Measurements from ENCODE around the gene NPSR1. TPM values are rescaled to one million over a fixed set of nuclear protein-coding genes. Genes with fewer than 3 reads are reported as not detected.

The NPSR1 gene
- polyA plus RNA-seq, 1 experiment: not detected

DNA sequence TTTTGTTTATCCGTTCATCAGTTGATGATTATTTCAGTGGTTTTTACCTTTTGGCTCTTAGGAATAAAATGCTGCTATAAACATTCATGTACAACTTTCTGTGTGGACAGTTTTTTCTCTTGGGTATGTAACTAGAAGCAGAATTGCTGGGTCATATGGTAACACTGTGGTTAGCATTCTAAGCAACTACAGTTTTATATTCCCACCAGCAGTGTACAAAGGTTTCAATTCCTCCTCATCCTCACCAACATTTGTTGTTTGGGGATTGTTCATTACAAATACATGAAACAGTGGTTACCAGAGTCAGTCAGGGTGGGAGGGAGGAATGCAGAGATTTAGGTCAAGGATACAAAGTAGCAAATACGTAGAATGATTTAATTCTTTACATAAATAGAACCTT, 97.0 kb downstream of the NPSR1 start:
- TF ChIP-seq, protein P1, sequence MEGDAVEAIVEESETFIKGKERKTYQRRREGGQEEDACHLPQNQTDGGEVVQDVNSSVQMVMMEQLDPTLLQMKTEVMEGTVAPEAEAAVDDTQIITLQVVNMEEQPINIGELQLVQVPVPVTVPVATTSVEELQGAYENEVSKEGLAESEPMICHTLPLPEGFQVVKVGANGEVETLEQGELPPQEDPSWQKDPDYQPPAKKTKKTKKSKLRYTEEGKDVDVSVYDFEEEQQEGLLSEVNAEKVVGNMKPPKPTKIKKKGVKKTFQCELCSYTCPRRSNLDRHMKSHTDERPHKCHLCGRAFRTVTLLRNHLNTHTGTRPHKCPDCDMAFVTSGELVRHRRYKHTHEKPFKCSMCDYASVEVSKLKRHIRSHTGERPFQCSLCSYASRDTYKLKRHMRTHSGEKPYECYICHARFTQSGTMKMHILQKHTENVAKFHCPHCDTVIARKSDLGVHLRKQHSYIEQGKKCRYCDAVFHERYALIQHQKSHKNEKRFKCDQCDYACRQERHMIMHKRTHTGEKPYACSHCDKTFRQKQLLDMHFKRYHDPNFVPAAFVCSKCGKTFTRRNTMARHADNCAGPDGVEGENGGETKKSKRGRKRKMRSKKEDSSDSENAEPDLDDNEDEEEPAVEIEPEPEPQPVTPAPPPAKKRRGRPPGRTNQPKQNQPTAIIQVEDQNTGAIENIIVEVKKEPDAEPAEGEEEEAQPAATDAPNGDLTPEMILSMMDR (IDR thresholded peaks at IDR 0.05; ENCODE audit: low read depth, low read length): no peak

DNA sequence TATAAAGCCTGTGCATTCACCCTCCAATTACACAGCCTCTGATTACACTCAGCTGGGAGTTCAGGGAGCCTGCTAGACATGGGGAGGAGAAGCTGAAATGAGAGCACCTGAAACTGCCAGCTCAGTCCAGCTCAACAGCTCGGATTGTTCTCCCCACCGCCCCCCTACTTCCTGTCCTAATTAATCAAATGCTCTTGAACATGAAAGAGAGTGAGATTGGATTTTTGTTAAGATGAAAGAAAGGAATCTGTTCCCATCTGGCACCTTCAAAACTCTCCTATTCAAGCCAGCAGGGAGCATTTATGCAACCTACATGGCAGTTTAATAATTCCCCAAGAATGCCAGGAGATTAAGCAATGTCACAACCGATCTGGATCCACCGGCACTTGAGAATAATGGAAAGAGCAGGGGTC, 98.0 kb downstream of the NPSR1 start:
- H3K4me3 ChIP-seq (ENCODE audit: low read depth, low read length): no peak overlapping the region
- POLR2A ChIA-PET: no interaction called here
- no peaks in the 10 kb centered on the region for H3K9me3 ChIP-seq (ENCODE audit: control insufficient read depth, insufficient read depth, low read length)
- H3K27me3 ChIP-seq (ENCODE audit: control insufficient read depth, insufficient read depth, low read length): no peaks in the 10 kb centered on the region
- TF ChIP-seq, protein P1 (IDR thresholded peaks at IDR 0.05; ENCODE audit: low read depth, low read length): no peak
- H3K27ac ChIP-seq (ENCODE audit: low read depth, low read length): no peak overlapping the region
- CTCF ChIA-PET: no interaction called here
- no peak for DNase-seq (ENCODE audit: low read depth, low spot score)

More for the DNA sequence above, 97.0 kb downstream of the NPSR1 start:
- ChIA-PET POLR2A (no interaction called here), CTCF (no interaction called here)
- no peaks in the 10 kb centered on the region for H3K27me3 ChIP-seq (ENCODE audit: control insufficient read depth, insufficient read depth, low read length)
- DNase-seq (ENCODE audit: low read depth, low spot score): no peak
- no peak overlapping the region for H3K4me3 ChIP-seq (ENCODE audit: low read depth, low read length)
- H3K9me3 ChIP-seq (ENCODE audit: control insufficient read depth, insufficient read depth, low read length): no peaks in the 10 kb centered on the region
- H3K27ac ChIP-seq (ENCODE audit: low read depth, low read length): no peak overlapping the region

DNA sequence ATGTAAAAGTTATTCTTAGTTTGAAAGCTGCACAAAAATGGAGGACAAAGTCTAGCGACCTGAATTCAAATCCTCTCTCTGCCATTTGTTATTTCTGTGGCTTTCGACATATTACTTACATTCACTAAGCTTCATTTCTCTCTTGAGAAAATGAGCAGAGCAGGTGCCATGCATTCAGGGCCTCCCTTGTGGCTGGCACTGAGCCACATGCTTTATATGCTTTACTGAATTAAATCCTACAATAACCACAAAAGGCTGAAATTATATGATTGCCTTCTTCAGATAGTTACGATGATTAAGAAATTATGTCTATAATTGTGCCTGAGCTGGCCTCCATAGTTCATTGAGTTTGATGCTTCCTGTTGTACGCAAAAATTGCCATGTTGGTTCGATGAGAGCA, 98.7 kb downstream of the NPSR1 start:
- no peak for DNase-seq (ENCODE audit: low read depth, low spot score)
- Histone ChIP-seq H3K9me3 (ENCODE audit: control insufficient read depth, insufficient read depth, low read length) (no peaks in the 10 kb centered on the region), H3K27me3 (ENCODE audit: control insufficient read depth, insufficient read depth, low read length) (no peaks in the 10 kb centered on the region), H3K4me3 (ENCODE audit: low read depth, low read length) (no peak overlapping the region), H3K27ac (ENCODE audit: low read depth, low read length) (no peak overlapping the region)
- ChIA-PET CTCF (interaction anchor here (0.6 kb wide), 1 partner anchor 678 kb away, joined by 3 read pairs; no protein-coding TSS in a partner anchor), POLR2A (no interaction called here)
- TF ChIP-seq, protein P1 (IDR thresholded peaks at IDR 0.05; ENCODE audit: low read depth, low read length): no peak

DNA sequence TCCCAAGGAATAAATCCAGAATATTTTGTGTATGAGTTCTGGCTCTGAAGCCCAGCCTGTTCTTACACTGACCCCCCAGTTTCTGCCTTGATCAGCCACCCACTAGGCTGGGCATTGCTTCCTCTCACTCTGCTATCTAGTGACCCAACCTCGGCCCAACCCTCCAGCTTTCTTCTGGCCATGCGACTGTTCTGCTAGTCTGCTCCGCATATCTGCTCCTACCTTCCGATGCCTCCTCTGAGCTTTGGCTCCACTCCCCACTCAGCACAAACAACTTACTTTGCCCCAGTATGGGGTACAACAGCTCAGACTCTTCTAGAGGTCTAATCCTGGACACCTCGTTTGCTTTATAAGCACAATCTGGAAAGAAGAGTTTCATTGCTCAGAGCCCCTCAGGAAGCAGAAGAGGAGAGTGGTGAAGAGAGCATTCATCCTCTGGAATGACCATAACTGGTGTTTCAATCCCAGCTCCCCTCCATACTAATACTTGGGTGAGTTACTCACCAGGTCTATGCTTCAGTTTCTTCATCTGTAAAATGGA, 99.6 kb downstream of the NPSR1 start:
- Histone ChIP-seq H3K27ac (ENCODE audit: low read depth, low read length) (no peak overlapping the region), H3K9me3 (ENCODE audit: control insufficient read depth, insufficient read depth, low read length) (no peaks in the 10 kb centered on the region), H3K27me3 (ENCODE audit: control insufficient read depth, insufficient read depth, low read length) (no peaks in the 10 kb centered on the region), H3K4me3 (ENCODE audit: low read depth, low read length) (no peak overlapping the region)
- TF ChIP-seq, protein P1 (IDR thresholded peaks at IDR 0.05; ENCODE audit: low read depth, low read length): no peak
- POLR2A ChIA-PET: no interaction called here
- no peak for DNase-seq (ENCODE audit: low read depth, low spot score)
- CTCF ChIA-PET: no interaction called here

DNA sequence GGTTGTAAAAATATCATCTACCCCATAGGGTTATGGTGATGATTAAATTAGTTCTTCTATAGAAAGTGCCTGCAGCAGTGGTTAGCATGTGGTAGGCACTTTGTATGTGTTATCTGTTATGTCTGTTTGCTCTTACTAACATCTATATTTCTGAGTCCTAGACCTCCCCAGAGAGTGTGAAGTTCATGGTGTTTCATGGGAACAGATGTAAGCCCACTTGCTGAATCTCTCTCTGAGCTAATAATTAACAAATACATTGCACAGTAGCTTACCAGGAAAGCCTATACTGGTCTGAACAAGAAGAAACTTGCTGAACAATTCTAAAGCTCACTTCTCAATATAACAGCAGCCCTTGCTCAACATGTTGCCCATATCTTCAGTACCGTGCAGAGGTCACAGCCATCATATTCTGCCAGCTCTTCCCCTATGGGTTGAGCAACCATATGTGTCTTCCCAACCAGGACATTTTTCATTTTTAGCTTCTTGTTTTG, 100.1 kb downstream of the NPSR1 start:
- ChIA-PET POLR2A (no interaction called here), CTCF (no interaction called here)
- no peak overlapping the region for H3K27ac ChIP-seq (ENCODE audit: low read depth, low read length)
- no peak for DNase-seq (ENCODE audit: low read depth, low spot score)
- no peaks in the 10 kb centered on the region for H3K27me3 ChIP-seq (ENCODE audit: control insufficient read depth, insufficient read depth, low read length)
- TF ChIP-seq, protein P1 (IDR thresholded peaks at IDR 0.05; ENCODE audit: low read depth, low read length): no peak
- no peaks in the 10 kb centered on the region for H3K9me3 ChIP-seq (ENCODE audit: control insufficient read depth, insufficient read depth, low read length)
- H3K4me3 ChIP-seq (ENCODE audit: low read depth, low read length): no peak overlapping the region
